ENCODE results near the gene STX19.
"Not testable (repeated sequence)": the region's sequence is repeated elsewhere in the genome, so short reads cannot be mapped to it uniquely, and the experiment has no call there.

Gene STX19

DNA sequence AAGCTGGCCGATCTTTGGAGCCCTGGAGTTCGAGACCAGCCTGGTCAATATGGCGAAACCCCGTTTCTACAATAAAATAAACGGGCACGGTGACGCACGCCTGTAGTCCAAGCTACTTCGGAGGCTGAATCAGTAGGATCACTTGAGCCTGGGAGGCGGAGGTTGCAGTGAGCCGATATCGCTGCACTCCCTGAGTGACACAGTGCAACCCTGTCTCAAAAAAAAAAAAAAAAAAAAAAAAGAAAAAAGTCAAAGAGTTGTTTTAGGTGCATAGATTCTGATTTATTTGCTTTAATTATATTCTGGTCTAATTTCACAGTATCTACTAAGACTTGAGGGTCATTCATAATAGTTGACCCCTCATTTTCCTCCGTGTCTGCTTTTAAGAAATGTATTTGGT lies 46.7 kb downstream of the STX19 start:
- TF ChIP-seq, protein P1, sequence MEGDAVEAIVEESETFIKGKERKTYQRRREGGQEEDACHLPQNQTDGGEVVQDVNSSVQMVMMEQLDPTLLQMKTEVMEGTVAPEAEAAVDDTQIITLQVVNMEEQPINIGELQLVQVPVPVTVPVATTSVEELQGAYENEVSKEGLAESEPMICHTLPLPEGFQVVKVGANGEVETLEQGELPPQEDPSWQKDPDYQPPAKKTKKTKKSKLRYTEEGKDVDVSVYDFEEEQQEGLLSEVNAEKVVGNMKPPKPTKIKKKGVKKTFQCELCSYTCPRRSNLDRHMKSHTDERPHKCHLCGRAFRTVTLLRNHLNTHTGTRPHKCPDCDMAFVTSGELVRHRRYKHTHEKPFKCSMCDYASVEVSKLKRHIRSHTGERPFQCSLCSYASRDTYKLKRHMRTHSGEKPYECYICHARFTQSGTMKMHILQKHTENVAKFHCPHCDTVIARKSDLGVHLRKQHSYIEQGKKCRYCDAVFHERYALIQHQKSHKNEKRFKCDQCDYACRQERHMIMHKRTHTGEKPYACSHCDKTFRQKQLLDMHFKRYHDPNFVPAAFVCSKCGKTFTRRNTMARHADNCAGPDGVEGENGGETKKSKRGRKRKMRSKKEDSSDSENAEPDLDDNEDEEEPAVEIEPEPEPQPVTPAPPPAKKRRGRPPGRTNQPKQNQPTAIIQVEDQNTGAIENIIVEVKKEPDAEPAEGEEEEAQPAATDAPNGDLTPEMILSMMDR (IDR thresholded peaks at IDR 0.05) = no peak
- no peak overlapping the region for H3K27ac ChIP-seq
- no peaks in the 10 kb centered on the region for H3K9me3 ChIP-seq
- no peaks in the 10 kb centered on the region for H3K27me3 ChIP-seq
- no peaks in the 10 kb centered on the region for H3K36me3 ChIP-seq
- H3K4me1 ChIP-seq (ENCODE audit: control insufficient read depth in 1 of 2, insufficient read depth in 1 of 2, low read depth in 1 of 2, low read length in 1 of 2) = peaks cover 10 to 11% of the 10 kb centered on the region in 2 experiments
- H3K4me3 ChIP-seq (ENCODE audit: low read depth in 1 of 2, low read length in 1 of 2) = no peak overlapping the region

DNA sequence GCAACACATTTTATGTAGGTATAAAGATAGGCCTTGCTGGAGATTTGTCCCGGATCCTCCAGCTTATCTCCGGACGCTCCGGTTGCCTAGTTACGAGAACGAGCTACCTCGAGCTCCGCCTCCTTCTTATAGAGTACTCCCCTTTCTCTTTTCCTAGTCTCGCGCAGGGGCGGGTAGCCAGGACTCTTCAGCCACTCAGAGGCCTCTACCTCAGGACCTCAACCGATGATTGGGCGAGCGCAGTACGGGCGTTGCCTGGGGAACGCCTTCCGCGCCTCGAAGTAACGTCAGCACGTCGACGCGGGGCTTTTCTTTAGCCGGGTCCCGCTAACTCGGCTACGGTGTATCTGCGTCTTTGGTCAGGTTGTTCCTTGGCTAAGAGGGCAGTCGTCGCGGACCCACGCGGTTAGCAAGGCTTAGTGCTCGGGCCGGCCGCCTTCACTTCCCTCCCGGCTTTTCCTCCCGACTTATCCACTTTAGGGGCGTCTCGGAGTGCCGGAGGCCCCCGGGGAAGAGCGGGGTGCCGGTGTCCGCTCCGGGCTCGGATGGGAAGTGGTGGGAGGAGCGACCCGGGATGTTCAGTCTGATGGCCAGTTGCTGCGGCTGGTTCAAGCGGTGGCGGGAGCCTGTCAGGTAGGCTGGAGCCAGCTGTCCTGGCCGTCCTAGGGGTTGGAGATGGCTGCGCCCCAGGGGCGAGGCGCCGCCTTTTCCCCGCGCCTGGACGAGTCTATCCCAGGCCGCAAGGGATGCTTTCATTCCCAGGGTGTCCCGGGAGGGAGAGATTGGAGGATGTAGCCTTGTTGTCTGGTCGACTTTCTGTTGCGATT lies 48.3 kb downstream of the STX19 start, which contains the start of gene ARL13B:
TSS of gene ARL13B (plus strand) at position 306 of the 827 bp plus-strand sequence. CDS start at position 575, 269 bp downstream.
- H3K4me1 ChIP-seq (ENCODE audit: control insufficient read depth in 1 of 2, insufficient read depth in 1 of 2, low read depth in 1 of 2, low read length in 1 of 2) = peaks cover 10 to 11% of the 10 kb centered on the region in 2 experiments
- H3K9me3 ChIP-seq = no peaks in the 10 kb centered on the region
- peak within 1 kb of the TSS; percentile 69 to 89 for H3K4me3 ChIP-seq (ENCODE audit: low read depth in 1 of 2, low read length in 1 of 2)
- no peaks in the 10 kb centered on the region for H3K36me3 ChIP-seq
- H3K27ac ChIP-seq = peak within 1 kb of the TSS; percentile 91
- H3K27me3 ChIP-seq = peaks cover 7% of the 10 kb centered on the region
- TF ChIP-seq, protein P1 (IDR thresholded peaks at IDR 0.05) = no peak

DNA sequence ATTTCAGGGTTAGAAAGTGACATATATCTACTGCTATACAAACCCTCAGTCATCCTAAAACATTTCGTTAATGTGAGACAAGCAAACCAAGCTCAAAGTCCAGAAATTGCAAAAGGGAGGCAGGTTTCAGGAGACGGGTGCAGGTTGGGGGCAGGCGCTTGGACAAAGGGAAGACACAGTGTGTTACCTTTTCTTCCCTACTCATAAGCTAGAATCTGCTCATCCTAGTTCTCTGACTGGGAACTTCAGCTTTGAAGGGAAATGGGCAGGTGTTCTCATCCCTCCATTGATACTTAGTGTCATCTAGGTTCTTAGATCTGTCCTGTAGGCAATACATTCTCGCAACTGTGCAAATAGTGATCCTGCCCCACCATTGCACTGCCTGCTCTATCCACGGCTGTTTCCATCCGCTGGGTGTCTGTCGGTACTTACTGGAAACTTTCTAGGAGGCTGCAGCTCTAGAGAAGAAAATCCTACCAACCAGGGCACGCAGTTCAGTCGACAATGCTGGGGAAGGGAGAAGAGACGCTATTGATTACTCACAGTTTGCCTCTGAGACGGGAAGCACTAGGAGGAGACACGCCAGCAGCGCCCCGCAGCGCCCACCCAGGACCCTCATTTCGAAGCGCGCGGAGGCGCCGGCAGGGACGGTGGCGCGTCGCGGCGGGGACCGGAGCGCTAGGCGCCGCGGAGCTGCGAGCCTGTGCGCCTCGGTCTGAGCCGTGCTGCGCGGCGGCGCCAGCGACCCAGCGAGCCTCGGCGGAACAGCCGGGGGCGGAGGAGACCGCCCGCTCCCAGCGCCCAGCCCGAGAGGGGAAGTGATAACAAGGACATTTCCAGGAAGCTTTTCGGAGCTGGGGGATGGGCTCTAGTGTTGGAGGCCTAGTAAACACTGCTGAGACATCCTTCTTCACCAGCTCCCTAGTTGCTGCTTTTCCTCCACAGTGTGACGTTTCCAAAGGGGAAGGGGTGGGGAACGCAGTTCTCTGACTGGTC lies 55.0 kb downstream of the STX19 start, which contains the start of gene PROS1:
TSS of gene PROS1 (minus strand) at position 766 of the 996 bp plus-strand sequence. CDS start at position 619, 147 bp downstream.
- Histone ChIP-seq H3K4me3 (ENCODE audit: low read depth in 1 of 2, low read length in 1 of 2) (peak within 1 kb of the TSS; percentile 57 to 59), H3K36me3 (no peaks in the 10 kb centered on the region), H3K4me1 (ENCODE audit: control insufficient read depth in 1 of 2, insufficient read depth in 1 of 2, low read depth in 1 of 2, low read length in 1 of 2) (peaks cover 11% of the 10 kb centered on the region in 2 experiments), H3K27ac (no peak within 1 kb of the TSS), H3K27me3 (peaks cover 35% of the 10 kb centered on the region), H3K9me3 (no peaks in the 10 kb centered on the region)
- TF ChIP-seq, protein P1 (IDR thresholded peaks at IDR 0.05) = no peak

DNA sequence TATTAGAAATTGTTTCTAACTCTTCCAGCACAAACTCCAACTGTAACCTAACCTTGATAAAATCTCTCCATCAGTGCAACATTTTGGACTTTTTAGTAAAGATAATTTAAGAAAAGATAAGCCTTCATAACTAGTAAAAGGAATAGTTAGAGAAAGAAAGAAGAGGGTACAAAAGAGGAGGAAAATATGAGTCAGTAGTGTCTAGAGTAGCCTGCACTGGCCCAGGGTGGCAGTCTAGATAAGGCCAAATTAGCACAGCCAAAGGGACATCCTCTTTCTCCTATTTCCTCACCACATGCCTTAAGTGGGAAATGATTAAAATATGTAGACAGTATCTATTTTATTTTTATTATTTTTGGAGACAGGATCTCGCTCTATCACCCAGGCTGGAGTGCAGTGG lies 58.4 kb downstream of the STX19 start:
- Histone ChIP-seq H3K36me3 (no peaks in the 10 kb centered on the region), H3K27ac (no peak overlapping the region), H3K4me1 (ENCODE audit: control insufficient read depth in 1 of 2, insufficient read depth in 1 of 2, low read depth in 1 of 2, low read length in 1 of 2) (peaks cover 11% of the 10 kb centered on the region in 2 experiments), H3K27me3 (peaks cover 27% of the 10 kb centered on the region), H3K9me3 (no peaks in the 10 kb centered on the region), H3K4me3 (ENCODE audit: low read depth in 1 of 2, low read length in 1 of 2) (no peak overlapping the region)
- TF ChIP-seq, protein P1 (IDR thresholded peaks at IDR 0.05) = no peak

DNA sequence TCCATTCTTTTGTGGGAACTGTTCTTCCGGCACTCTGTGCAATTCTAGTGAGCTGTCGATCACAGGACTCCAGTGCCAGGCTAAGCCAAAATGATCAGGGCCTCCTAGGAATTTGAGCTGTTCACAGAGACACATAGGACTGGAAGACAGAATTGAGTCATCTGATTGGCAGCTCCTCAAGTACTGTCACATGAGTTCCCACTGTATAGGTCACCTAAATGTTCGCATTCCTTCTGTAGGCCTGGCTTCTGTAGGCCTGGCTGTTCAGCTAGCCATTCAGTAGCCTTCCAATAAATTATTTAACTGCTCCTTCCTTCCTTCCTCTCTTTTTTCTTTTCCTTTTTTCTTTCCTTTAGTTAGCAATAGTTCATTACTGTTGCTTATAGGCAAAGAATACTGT lies 59.0 kb downstream of the STX19 start:
- Histone ChIP-seq H3K9me3 (no peaks in the 10 kb centered on the region), H3K4me3 (ENCODE audit: low read depth in 1 of 2, low read length in 1 of 2) (no peak overlapping the region), H3K4me1 (ENCODE audit: control insufficient read depth in 1 of 2, insufficient read depth in 1 of 2, low read depth in 1 of 2, low read length in 1 of 2) (peaks cover 11% of the 10 kb centered on the region in 2 experiments), H3K27me3 (peaks cover 26% of the 10 kb centered on the region), H3K36me3 (no peaks in the 10 kb centered on the region), H3K27ac (no peak overlapping the region)
- TF ChIP-seq, protein P1 (IDR thresholded peaks at IDR 0.05) = no peak

DNA sequence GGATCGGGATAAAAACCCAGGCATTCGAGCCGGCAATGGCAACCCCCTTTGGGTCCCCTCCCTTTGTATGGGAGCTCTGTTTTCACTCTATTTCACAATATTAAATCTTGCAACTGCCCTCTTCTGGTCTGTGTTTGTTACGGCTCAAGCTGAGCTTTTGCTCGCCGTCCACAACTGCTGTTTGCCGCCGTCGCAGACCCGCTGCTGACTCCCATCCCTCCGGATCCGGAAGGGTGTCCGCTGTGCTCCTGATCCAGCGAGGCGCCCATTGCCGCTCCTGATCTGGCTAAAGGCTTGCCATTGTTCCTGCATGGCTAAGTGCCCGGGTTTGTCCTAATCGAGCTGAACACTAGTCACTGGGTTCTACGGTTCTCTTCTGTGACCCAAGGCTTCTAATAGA lies 63.3 kb downstream of the STX19 start:
- not testable (repeated sequence) for H3K4me3 ChIP-seq (ENCODE audit: low read depth in 1 of 2, low read length in 1 of 2); H3K27me3 ChIP-seq; H3K4me1 ChIP-seq (ENCODE audit: control insufficient read depth in 1 of 2, insufficient read depth in 1 of 2, low read depth in 1 of 2, low read length in 1 of 2); H3K36me3 ChIP-seq; H3K9me3 ChIP-seq; H3K27ac ChIP-seq
